Measurements from ENCODE around the gene CAP1. TPM values are rescaled to one million over a fixed set of nuclear protein-coding genes. Genes with fewer than 3 reads are reported as not detected.

CAP1 gene
- total and polyA plus RNA-seq, 9 of the 15 experiments (the other 6 are each of a cell fraction or from before 2014, with no cell fraction given) = 230 to 658 (median 281) TPM

DNA sequence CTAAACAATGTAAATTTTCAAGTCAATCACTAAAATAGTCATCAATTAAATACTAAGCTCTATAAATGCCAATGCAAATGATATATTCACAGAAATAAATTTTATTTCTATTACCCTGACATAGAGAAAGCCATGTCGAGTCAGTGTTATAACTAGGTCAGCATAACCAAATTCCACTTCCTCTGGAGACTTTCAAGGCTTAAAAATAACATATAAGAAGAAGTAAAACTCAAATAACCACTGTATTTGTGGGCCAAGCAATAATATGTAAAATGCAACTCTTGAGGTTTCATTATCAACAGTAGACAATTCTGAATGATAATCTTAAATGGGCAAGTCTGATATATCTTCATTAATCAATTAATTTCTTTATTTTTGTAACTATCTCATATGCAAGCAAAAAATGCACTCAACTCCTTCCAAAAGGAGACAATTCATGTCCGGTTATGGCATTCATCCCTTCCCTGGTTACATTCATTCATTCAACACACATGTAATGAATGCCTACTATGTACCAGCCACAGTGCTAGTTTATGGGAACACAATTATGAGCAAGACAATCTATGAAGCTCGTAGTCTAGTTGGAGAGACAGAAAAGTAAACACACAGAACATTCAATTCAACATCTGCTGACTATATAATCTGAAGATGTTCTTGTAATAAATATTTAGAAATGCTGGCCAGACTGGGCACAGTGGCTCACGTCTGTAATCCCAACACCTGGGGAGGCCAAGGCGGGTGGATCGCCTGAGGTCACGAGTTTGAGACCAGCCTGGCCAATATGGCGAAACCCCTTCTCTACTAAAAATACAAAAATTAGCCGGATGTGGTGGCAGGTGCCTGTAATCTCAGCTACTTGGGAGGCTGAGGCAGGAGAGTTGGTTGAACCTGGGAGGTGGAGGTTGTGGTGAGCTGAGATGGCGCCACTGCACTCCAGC lies 37.1 kb upstream of the CAP1 start:
- Histone ChIP-seq H3K4me3 (no peak overlapping the region), H3K4me2 (ENCODE audit: insufficient read depth, low read length) (no peak overlapping the region), H3K27ac (ENCODE audit: extremely low read depth, low read depth, low read length) (no peak overlapping the region), H4K20me1 (replicated peaks; ENCODE audit: control insufficient read depth, insufficient read depth, low read length) (no peaks in the 10 kb centered on the region), H3K9me3 (replicated peaks; ENCODE audit: control insufficient read depth, insufficient read depth, low read depth, low read length) (no peaks in the 10 kb centered on the region; the same call in 1 of the 2 replicates), H3K9ac (ENCODE audit: insufficient read depth in 1 of 2, low read depth in 2 of 2, low read length in 2 of 2) (no peak overlapping the region), H3K79me2 (ENCODE audit: control insufficient read depth, insufficient read depth, low read length) (no peaks in the 10 kb centered on the region), H3K36me3 (ENCODE audit: control insufficient read depth, insufficient read depth, low read length) (no peaks in the 10 kb centered on the region), H2AFZ (ENCODE audit: low read depth, low read length) (no peak overlapping the region), H3K4me1 (replicated peaks in 1 of 2; ENCODE audit: control insufficient read depth in 2 of 2, insufficient read depth in 2 of 2, low read length in 2 of 2) (no peaks in the 10 kb centered on the region), H3K27me3 (ENCODE audit: control insufficient read depth in 2 of 2, insufficient read depth in 2 of 2, low read length in 2 of 2) (peaks cover 0 to 6% of the 10 kb centered on the region in 2 experiments; a peak in 3 of 5 replicates), H3K9me1 (ENCODE audit: control insufficient read depth, insufficient read depth, low read length) (no peaks in the 10 kb centered on the region)
- DNase-seq (ENCODE audit: extremely low read depth in 1 of 4, low spot score in 3 of 4) = no peak
- no peak for ATAC-seq
- intact Hi-C loops (cut with micrococcal nuclease) = no loop called here
- WGBS (ENCODE audit: insufficient coverage, low coverage, missing lambda C conversion rate) = 18% methylated on average over 10 of the region's 10 CpGs
- POLR2A ChIA-PET = interaction anchor here (0.9 kb wide), 1 partner anchor 30 kb away, joined by 4 read pairs; no protein-coding TSS in a partner anchor
- CTCF ChIA-PET (ENCODE audit: low intra/inter-chr PET ratio) = no interaction called here
- in situ Hi-C loops (cut with MboI) = no loop called here
- BruUV-seq (replicated peaks) = no TSS peak
- FAIRE-seq = no peak
- TF ChIP-seq NRF1 (conservative IDR thresholded peaks at IDR 0.05 in 1 of 2, IDR thresholded peaks at IDR 0.05 in 1 of 2) = no peak
- no peak for TF ChIP-seq KAT8 (IDR thresholded peaks at IDR 0.05; ENCODE audit: low read depth)
- no peak for TF ChIP-seq ZNF354B (CRISPR knock-in tag; IDR thresholded peaks at IDR 0.05)
- no peak for TF ChIP-seq NFYB (IDR thresholded peaks at IDR 0.05; ENCODE audit: extremely low read depth, insufficient read length)
- no peak for TF ChIP-seq CHD2 (IDR thresholded peaks at IDR 0.05; ENCODE audit: low read depth, low read length)
- TF ChIP-seq, protein P1, sequence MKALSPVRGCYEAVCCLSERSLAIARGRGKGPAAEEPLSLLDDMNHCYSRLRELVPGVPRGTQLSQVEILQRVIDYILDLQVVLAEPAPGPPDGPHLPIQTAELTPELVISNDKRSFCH (CRISPR knock-in tag; IDR thresholded peaks at IDR 0.05) = no peak
- TF ChIP-seq, protein P1 (tag; IDR thresholded peaks at IDR 0.05) = no peak
- TF ChIP-seq POLR2AphosphoS2 (IDR thresholded peaks at IDR 0.05; ENCODE audit: low read length) = no peak
- no peak for TF ChIP-seq ZNF76 (CRISPR knock-in tag; IDR thresholded peaks at IDR 0.05; ENCODE audit: borderline replicate concordance)
- TF ChIP-seq, protein P2, sequence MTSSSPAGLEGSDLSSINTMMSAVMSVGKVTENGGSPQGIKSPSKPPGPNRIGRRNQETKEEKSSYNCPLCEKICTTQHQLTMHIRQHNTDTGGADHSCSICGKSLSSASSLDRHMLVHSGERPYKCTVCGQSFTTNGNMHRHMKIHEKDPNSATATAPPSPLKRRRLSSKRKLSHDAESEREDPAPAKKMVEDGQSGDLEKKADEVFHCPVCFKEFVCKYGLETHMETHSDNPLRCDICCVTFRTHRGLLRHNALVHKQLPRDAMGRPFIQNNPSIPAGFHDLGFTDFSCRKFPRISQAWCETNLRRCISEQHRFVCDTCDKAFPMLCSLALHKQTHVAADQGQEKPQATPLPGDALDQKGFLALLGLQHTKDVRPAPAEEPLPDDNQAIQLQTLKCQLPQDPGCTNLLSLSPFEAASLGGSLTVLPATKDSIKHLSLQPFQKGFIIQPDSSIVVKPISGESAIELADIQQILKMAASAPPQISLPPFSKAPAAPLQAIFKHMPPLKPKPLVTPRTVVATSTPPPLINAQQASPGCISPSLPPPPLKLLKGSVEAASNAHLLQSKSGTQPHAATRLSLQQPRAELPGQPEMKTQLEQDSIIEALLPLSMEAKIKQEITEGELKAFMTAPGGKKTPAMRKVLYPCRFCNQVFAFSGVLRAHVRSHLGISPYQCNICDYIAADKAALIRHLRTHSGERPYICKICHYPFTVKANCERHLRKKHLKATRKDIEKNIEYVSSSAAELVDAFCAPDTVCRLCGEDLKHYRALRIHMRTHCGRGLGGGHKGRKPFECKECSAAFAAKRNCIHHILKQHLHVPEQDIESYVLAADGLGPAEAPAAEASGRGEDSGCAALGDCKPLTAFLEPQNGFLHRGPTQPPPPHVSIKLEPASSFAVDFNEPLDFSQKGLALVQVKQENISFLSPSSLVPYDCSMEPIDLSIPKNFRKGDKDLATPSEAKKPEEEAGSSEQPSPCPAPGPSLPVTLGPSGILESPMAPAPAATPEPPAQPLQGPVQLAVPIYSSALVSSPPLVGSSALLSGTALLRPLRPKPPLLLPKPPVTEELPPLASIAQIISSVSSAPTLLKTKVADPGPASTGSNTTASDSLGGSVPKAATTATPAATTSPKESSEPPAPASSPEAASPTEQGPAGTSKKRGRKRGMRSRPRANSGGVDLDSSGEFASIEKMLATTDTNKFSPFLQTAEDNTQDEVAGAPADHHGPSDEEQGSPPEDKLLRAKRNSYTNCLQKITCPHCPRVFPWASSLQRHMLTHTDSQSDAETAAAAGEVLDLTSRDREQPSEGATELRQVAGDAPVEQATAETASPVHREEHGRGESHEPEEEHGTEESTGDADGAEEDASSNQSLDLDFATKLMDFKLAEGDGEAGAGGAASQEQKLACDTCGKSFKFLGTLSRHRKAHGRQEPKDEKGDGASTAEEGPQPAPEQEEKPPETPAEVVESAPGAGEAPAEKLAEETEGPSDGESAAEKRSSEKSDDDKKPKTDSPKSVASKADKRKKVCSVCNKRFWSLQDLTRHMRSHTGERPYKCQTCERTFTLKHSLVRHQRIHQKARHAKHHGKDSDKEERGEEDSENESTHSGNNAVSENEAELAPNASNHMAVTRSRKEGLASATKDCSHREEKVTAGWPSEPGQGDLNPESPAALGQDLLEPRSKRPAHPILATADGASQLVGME (CRISPR knock-in tag; IDR thresholded peaks at IDR 0.05) = no peak
- TF ChIP-seq TAF9B (IDR thresholded peaks at IDR 0.05; ENCODE audit: partially characterized antibody) = no peak
- TF ChIP-seq TGIF2 (CRISPR knock-in tag; IDR thresholded peaks at IDR 0.05) = no peak
- TF ChIP-seq, protein P3, sequence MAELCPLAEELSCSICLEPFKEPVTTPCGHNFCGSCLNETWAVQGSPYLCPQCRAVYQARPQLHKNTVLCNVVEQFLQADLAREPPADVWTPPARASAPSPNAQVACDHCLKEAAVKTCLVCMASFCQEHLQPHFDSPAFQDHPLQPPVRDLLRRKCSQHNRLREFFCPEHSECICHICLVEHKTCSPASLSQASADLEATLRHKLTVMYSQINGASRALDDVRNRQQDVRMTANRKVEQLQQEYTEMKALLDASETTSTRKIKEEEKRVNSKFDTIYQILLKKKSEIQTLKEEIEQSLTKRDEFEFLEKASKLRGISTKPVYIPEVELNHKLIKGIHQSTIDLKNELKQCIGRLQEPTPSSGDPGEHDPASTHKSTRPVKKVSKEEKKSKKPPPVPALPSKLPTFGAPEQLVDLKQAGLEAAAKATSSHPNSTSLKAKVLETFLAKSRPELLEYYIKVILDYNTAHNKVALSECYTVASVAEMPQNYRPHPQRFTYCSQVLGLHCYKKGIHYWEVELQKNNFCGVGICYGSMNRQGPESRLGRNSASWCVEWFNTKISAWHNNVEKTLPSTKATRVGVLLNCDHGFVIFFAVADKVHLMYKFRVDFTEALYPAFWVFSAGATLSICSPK (IDR thresholded peaks at IDR 0.05; ENCODE audit: borderline replicate concordance) = no peak
- TF ChIP-seq FOSL1 (tag; conservative IDR thresholded peaks at IDR 0.05) = no peak
